Measurements from ENCODE around the gene PLCG2. TPM values are rescaled to one million over a fixed set of nuclear protein-coding genes. Genes with fewer than 3 reads are reported as not detected.

Gene PLCG2
- total RNA-seq, 2 donors from 2014 or later, result 11.6 to 30.9 TPM

DNA sequence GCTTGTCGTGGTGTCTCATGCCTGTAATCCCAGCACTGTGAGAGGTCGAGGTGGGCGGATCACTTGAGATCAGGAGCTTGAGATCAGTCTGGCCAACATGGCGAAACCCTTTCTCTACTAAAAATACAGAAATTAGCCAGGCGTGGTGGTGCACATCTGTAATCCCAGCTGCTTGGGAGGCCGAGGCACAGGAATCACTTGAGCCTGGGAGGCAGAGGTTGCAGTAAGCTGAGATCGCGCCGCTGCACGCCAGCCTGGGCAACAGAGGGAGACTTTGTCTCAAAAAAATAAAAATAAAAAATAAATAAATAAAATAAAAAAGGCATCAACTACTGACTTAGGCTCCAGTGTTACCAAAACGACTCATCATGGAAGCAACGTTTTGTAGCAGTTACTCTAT is 115.5 kb downstream of the PLCG2 start:
- no peak for ATAC-seq (ENCODE audit: insufficient number of reproducible peaks, low FRiP score, low read depth)

DNA sequence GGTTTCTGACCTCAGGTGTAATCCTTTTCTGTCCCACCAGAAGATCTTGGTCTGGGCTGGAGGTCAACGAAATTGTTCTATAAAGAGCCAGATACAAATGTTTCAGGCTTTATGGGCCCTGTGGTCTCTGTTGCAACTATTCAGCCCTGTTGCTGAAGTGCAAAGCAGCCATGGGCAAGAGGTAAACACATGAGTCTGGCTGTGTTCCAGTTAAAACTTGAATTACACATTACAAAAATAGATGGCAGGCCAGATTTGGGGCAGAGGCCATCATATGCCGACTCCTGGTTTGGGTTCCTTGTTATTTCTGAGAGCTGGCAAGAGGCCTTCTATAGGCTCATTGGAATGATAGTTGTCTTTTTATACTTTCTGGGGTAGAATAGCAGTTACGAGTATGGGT is 117.8 kb downstream of the PLCG2 start:
- H3K4me3 ChIP-seq, result no peak overlapping the region
- H3K27me3 ChIP-seq (replicated peaks; ENCODE audit: insufficient read depth), result no peaks in the 10 kb centered on the region
- DNase-seq (ENCODE audit: low spot score) (no peak), ATAC-seq (ENCODE audit: insufficient number of reproducible peaks, low FRiP score, low read depth) (no peak)
- TF ChIP-seq, protein P1, sequence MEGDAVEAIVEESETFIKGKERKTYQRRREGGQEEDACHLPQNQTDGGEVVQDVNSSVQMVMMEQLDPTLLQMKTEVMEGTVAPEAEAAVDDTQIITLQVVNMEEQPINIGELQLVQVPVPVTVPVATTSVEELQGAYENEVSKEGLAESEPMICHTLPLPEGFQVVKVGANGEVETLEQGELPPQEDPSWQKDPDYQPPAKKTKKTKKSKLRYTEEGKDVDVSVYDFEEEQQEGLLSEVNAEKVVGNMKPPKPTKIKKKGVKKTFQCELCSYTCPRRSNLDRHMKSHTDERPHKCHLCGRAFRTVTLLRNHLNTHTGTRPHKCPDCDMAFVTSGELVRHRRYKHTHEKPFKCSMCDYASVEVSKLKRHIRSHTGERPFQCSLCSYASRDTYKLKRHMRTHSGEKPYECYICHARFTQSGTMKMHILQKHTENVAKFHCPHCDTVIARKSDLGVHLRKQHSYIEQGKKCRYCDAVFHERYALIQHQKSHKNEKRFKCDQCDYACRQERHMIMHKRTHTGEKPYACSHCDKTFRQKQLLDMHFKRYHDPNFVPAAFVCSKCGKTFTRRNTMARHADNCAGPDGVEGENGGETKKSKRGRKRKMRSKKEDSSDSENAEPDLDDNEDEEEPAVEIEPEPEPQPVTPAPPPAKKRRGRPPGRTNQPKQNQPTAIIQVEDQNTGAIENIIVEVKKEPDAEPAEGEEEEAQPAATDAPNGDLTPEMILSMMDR (IDR thresholded peaks at IDR 0.05), result no peak
- no peaks in the 10 kb centered on the region for H3K4me1 ChIP-seq (ENCODE audit: control insufficient read depth in 1 of 2, low read depth in 2 of 2)
- H3K27ac ChIP-seq, result no peak overlapping the region
- H3K36me3 ChIP-seq, result no peaks in the 10 kb centered on the region
- no peaks in the 10 kb centered on the region for H3K9me3 ChIP-seq

More for the DNA sequence above, 115.5 kb downstream of the PLCG2 start:
- H3K4me3 ChIP-seq, result no peak overlapping the region
- no peaks in the 10 kb centered on the region for H3K4me1 ChIP-seq (ENCODE audit: control insufficient read depth in 1 of 2, low read depth in 2 of 2)
- H3K9me3 ChIP-seq, result no peaks in the 10 kb centered on the region
- H3K27ac ChIP-seq, result no peak overlapping the region
- TF ChIP-seq, protein P1 (IDR thresholded peaks at IDR 0.05), result no peak
- H3K36me3 ChIP-seq, result no peaks in the 10 kb centered on the region
- DNase-seq (ENCODE audit: low spot score), result no peak
- H3K27me3 ChIP-seq (replicated peaks; ENCODE audit: insufficient read depth), result no peaks in the 10 kb centered on the region

DNA sequence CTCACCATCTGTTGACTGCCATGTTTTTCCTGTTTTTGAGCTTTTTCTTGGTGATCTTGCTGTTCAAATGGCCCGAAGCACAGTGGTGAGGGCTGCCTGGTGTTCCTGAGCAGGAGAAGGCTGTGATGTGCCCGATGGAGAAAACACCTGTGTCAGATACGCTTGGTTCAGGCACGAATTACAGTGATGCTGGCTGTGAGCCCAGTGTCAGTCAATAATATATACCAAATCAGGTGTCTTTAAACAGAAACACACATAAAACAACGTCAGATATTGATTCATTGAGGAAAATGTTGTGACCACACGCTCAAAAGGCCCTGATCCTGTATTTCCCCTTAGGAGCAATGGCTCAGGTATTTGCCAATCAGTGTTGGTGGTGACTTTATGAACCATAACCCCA is 120.5 kb downstream of the PLCG2 start:
- no peak for DNase-seq (ENCODE audit: low spot score)
- Histone ChIP-seq H3K27ac (no peak overlapping the region), H3K36me3 (no peaks in the 10 kb centered on the region), H3K4me3 (no peak overlapping the region), H3K27me3 (replicated peaks; ENCODE audit: insufficient read depth) (no peaks in the 10 kb centered on the region), H3K4me1 (ENCODE audit: control insufficient read depth in 1 of 2, low read depth in 2 of 2) (no peaks in the 10 kb centered on the region), H3K9me3 (no peaks in the 10 kb centered on the region)
- TF ChIP-seq, protein P1 (IDR thresholded peaks at IDR 0.05), result no peak
- no peak for ATAC-seq (ENCODE audit: insufficient number of reproducible peaks, low FRiP score, low read depth)

DNA sequence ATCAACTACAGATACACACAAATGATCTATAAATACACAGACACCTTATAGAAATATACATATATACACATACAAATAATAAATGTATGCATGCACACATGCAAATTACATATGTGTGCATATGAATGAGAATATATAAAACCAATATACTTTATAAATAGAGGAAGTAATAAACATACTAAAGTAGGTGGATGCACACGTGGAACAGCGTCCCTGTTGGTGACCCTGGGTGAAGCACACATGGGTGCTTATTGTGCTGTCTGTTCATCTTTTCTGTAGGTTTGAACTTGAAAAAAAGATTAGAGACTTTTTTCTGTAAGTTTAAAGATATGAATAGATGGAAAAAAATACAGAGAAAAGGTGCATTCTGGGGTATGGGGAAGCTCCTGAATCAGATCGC is 120.9 kb downstream of the PLCG2 start:
- Histone ChIP-seq H3K27ac (no peak overlapping the region), H3K4me1 (ENCODE audit: control insufficient read depth in 1 of 2, low read depth in 2 of 2) (no peaks in the 10 kb centered on the region), H3K9me3 (no peaks in the 10 kb centered on the region), H3K4me3 (no peak overlapping the region), H3K27me3 (replicated peaks; ENCODE audit: insufficient read depth) (no peaks in the 10 kb centered on the region), H3K36me3 (no peaks in the 10 kb centered on the region)
- TF ChIP-seq, protein P1 (IDR thresholded peaks at IDR 0.05), result no peak
- ATAC-seq (ENCODE audit: insufficient number of reproducible peaks, low FRiP score, low read depth) (no peak), DNase-seq (ENCODE audit: low spot score) (no peak)

DNA sequence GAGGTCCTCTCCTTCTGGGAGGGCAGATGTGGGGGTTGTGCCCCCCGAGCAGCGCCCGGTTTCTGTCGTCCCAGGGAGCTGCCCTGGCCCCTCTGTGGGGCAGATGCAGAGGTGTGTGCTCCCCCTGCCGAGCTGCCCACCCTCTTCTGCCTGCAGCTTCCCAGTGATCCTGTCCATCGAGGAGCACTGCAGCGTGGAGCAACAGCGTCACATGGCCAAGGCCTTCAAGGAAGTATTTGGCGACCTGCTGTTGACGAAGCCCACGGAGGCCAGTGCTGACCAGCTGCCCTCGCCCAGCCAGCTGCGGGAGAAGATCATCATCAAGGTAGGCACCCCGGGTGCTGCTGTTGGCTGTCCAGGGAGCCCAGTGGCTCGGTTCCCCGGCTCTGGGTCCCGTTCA is 121.4 kb downstream of the PLCG2 start:
- Histone ChIP-seq H3K27me3 (replicated peaks; ENCODE audit: insufficient read depth) (no peaks in the 10 kb centered on the region), H3K9me3 (no peaks in the 10 kb centered on the region), H3K4me1 (ENCODE audit: control insufficient read depth in 1 of 2, low read depth in 2 of 2) (no peaks in the 10 kb centered on the region), H3K4me3 (no peak overlapping the region), H3K27ac (no peak overlapping the region), H3K36me3 (no peaks in the 10 kb centered on the region)
- DNase-seq (ENCODE audit: low spot score) (no peak), ATAC-seq (ENCODE audit: insufficient number of reproducible peaks, low FRiP score, low read depth) (no peak)
- TF ChIP-seq, protein P1 (IDR thresholded peaks at IDR 0.05), result no peak
